ENCODE data around the gene SLC23A1. TPM values are rescaled to one million over a fixed set of nuclear protein-coding genes. Genes with fewer than 3 reads are reported as not detected.

The SLC23A1 gene
- total and polyA plus RNA-seq, 4 donors = 0.30 to 4.4 (median 0.79) TPM

GRCh38 chr5:139378941-139379361 lies 4.1 kb downstream of the SLC23A1 start:
- DNase-seq = no peak
- 76 to 81% methylated on average over 13 of the region's 13 CpGs for WGBS, 2 donors

GRCh38 chr5:139378101-139378825 lies 4.8 kb downstream of the SLC23A1 start:
- no peak for DNase-seq
- Histone ChIP-seq H3K9ac (ENCODE audit: insufficient read depth in 1 of 2, low read length in 2 of 2) (no peak overlapping the region), H3K9me3 (ENCODE audit: control insufficient read depth in 4 of 4, insufficient read depth in 3 of 4, low read length in 3 of 4) (no peaks in the 10 kb centered on the region), H3K4me1 (ENCODE audit: control insufficient read depth in 5 of 5, insufficient read depth in 5 of 5, low read length in 5 of 5) (peaks cover 0 to 3% (median 0%) of the 10 kb centered on the region in 5 donors), H3K4me3 (no peak overlapping the region), H3K27ac (ENCODE audit: low read depth in 1 of 2, low read length in 1 of 2) (no peak overlapping the region), H3K27me3 (ENCODE audit: control insufficient read depth in 3 of 3, insufficient read depth in 3 of 3, low read length in 2 of 3) (no peaks in the 10 kb centered on the region), H3K36me3 (ENCODE audit: control insufficient read depth in 4 of 4, insufficient read depth in 4 of 4, low read length in 4 of 4) (peaks cover 0 to 11% (median 5%) of the 10 kb centered on the region in 4 donors)
- no peak for ATAC-seq (ENCODE audit: insufficient read depth, low FRiP score)
- 72 to 74% methylated on average over 47 of the region's 47 CpGs for WGBS, 2 donors
- TF ChIP-seq CTCF (IDR thresholded peaks at IDR 0.05; ENCODE audit: control extremely low read depth, extremely low read depth) = no peak

More at GRCh38 chr5:139378941-139379361, 4.1 kb downstream of the SLC23A1 start:
- no peak overlapping the region for H3K9ac ChIP-seq (ENCODE audit: insufficient read depth in 1 of 2, low read length in 2 of 2)
- no peak overlapping the region for H3K4me3 ChIP-seq
- H3K4me1 ChIP-seq (ENCODE audit: control insufficient read depth in 5 of 5, insufficient read depth in 5 of 5, low read length in 5 of 5) = peaks cover 0 to 6% (median 0%) of the 10 kb centered on the region in 5 donors
- no peak overlapping the region for H3K27ac ChIP-seq (ENCODE audit: low read depth in 1 of 2, low read length in 1 of 2)
- H3K9me3 ChIP-seq (ENCODE audit: control insufficient read depth in 4 of 4, insufficient read depth in 3 of 4, low read length in 3 of 4) = no peaks in the 10 kb centered on the region
- H3K27me3 ChIP-seq (ENCODE audit: control insufficient read depth in 3 of 3, insufficient read depth in 3 of 3, low read length in 2 of 3) = no peaks in the 10 kb centered on the region
- no peak for ATAC-seq (ENCODE audit: insufficient read depth, low FRiP score)
- TF ChIP-seq CTCF (IDR thresholded peaks at IDR 0.05; ENCODE audit: control extremely low read depth, extremely low read depth) = no peak
- peaks cover 0 to 8% (median 1%) of the 10 kb centered on the region in 4 donors for H3K36me3 ChIP-seq (ENCODE audit: control insufficient read depth in 4 of 4, insufficient read depth in 4 of 4, low read length in 4 of 4)

- Histone ChIP-seq H3K4me3 (no peak overlapping the region), H3K9me3 (ENCODE audit: control insufficient read depth in 4 of 4, insufficient read depth in 3 of 4, low read length in 3 of 4) (no peaks in the 10 kb centered on the region), H3K4me1 (ENCODE audit: control insufficient read depth in 5 of 5, insufficient read depth in 5 of 5, low read length in 5 of 5) (peaks cover 0 to 3% (median 0%) of the 10 kb centered on the region in 5 donors), H3K36me3 (ENCODE audit: control insufficient read depth in 4 of 4, insufficient read depth in 4 of 4, low read length in 4 of 4) (peaks cover 0 to 12% (median 6%) of the 10 kb centered on the region in 4 donors), H3K27me3 (ENCODE audit: control insufficient read depth in 3 of 3, insufficient read depth in 3 of 3, low read length in 2 of 3) (no peaks in the 10 kb centered on the region), H3K27ac (ENCODE audit: low read depth in 1 of 2, low read length in 1 of 2) (no peak overlapping the region), H3K9ac (ENCODE audit: insufficient read depth in 1 of 2, low read length in 2 of 2) (no peak overlapping the region)
- DNase-seq (no peak), ATAC-seq (ENCODE audit: insufficient read depth, low FRiP score) (no peak)
- TF ChIP-seq CTCF (IDR thresholded peaks at IDR 0.05; ENCODE audit: control extremely low read depth, extremely low read depth) = no peak
- WGBS, 2 donors = 86 to 95% methylated on average over 3 of the region's 3 CpGs
These were observed 5.9 kb downstream of the SLC23A1 start for GRCh38 chr5:139377226-139377625.
